GM19324 (cell line): Measurements from ENCODE around the gene NKIRAS2.

Experiments
- ATAC-seq: cut with Tn5 transposase; IDR thresholded peaks from one replicate; pipeline ENCODE4 v1.9.1; 2021; ENCODE audit warnings: mild to moderate bottlenecking, moderate library complexity; ENCODE audit not compliant: unreplicated experiment, low FRiP score

NKIRAS2 gene

GRCh38 chr17:42019509-42020404 lies at the start of gene NKIRAS2:
Gene NKIRAS2, plus strand, starts transcription at chr17:42020090. Its CDS starts 1,488 bp downstream, at chr17:42021578.
- ATAC-seq = peak; percentile 69

- no peak for ATAC-seq
Observed at GRCh38 chr17:41970901-41971331, 49.0 kb upstream of the NKIRAS2 start.

GRCh38 chr17:41971721-41972523 lies 48.0 kb upstream of the NKIRAS2 start:
- no peak for ATAC-seq

DNA sequence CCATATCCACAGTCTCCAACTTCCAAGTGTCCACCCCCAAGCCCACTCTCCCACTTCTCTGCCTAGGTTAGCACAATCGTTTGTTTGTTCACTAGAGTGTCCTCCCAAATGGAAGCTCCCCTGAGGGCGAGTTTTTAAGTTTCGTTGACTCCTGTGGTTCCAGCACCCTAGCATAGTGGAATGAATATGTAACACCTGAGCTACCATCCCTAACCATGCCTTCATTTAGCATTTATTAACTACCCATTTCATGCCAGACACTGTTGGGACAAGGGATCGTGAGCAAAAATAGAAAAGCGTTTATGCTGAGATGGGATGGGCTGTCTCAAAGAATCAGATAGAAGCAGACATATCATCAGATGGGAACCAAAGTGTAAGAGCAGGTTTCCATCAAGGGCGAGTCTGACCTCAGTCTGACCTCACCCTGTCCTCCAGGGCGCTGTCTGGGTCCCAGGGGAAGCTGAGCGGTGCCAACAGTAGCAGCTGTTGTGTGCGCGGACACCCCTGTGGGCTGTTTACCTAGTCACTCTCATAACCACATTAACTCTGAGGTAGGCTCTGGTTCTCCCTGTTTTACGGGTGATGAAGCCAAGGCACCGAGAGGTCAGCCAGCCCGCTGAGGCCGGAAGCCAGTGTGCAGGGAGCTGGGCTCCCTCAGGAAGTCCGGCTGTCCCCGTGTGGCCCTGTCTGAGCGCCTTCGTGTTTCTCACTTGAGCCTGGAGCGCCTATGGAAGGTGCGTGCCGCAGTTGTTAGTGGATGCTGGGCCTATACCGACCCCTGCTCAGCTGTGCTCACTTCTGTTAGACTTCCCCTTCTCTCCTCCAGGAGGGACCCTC lies 47.1 kb upstream of the NKIRAS2 start:
- no peak for ATAC-seq

DNA sequence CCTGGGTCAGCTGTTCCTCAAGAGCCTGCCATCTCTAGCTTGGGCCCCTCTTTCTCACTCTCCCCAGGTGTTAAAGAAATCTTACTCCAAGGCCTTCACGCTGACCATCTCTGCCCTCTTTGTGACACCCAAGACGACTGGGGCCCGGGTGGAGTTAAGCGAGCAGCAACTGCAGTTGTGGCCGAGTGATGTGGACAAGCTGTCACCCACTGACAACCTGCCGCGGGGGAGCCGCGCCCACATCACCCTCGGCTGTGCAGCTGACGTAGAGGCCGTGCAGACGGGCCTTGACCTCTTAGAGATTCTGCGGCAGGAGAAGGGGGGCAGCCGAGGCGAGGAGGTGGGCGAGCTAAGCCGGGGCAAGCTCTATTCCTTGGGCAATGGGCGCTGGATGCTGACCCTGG lies 46.5 kb upstream of the NKIRAS2 start:
- no peak for ATAC-seq

DNA sequence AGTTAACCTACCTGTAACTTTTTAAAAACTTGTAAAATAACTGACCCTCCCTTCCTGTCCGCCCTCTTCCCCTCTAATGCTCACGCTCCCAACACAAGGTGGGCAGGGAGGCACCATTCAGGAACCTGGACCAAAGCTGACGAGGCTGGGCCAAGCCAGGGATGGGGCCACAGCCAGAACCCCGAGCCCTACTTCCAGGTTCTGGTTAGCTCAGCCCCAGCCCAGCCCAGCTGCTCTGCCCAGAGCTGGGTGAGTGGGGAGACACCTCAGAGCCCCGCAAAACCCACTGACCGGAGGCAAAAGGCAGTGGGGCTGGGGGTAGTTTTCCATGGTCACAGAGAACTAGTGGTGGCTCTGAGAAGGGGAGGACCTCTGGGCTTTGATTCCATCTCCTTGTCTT lies 45.9 kb upstream of the NKIRAS2 start:
- ATAC-seq = no peak

GRCh38 chr17:41974658-41975057 lies 45.2 kb upstream of the NKIRAS2 start:
- ATAC-seq = no peak

DNA sequence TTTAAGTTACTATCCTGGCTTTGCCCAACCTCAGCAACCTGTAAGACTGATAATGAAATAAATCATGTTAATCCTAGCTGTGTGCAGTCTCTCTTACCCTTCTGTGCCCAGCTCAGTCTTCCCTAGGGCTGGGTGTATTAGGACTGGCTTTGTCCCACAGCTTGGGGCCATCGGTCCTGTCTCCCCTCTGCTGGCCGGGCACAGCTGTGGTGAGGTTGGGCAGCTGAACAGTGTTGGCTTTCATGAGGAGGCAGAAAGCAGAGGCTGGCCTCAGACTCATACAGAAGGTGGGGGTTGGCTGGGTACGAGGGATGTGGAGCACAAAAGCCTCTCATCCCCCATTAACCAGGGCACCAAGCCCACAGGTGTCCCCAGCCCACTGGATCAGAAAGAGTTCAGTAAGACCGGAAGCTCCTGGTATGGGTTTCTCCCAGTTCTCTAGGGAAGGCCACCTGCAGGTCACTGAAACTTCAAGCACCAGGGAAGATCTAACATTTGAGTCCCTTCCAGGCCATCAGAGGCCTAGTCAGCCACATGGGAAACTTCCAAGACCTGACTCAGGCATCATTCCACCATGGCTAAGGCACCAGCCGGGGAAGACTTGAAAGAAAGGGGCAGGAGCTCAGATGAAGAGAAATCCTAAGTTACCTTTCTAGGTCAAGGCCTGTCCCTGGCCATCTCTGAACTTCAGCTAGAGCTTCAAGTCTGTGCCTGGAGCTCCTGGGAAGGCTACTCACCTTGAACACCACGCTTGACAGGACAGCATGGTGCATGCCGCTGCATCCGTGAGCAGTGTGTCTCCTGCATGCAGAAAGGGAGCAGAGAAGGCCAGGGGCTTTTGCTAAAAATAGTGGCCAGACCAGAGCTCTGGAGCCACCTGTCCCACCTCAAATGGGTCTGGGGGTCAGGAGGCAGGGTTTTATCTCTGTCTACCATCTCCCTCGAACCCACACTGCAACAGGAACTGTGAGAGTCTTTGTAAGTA lies 44.5 kb upstream of the NKIRAS2 start:
- no peak for ATAC-seq

DNA sequence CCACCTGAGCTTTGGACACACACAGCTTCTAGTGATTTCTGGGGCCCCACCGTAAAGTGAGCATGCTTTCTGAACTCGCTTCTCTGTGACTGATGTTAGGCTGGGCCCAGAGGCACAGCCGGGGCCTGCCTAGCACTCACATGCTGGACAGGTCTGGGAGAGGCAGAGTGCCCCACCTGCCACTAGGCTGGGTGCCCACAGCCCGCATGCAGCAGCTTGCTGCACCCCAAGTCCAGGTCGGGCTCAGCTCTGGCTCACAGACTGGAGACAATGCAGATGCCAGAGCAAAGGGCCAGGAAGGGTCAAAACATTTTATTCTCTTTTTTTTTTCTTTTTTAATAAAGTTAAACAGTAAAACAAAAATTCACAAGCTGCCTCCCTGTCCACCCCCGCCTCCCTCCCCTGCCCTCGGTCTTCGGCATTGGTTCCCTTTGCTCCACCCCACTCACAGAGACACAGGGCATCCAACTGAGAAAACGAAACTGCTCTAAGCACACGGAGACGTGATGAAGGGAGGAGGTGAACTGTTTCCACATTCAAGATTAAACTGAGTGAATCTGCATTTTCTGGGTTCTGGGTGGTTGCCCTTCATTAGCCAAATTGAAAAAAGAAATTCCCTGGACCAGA lies 43.6 kb upstream of the NKIRAS2 start:
- ATAC-seq = no peak

- ATAC-seq = no peak
Observed at GRCh38 chr17:41977991-41978390, 41.9 kb upstream of the NKIRAS2 start.

GRCh38 chr17:41982026-41982760 lies 37.7 kb upstream of the NKIRAS2 start:
- ATAC-seq = no peak

- no peak for ATAC-seq
Observed at GRCh38 chr17:41984454-41984853, 35.4 kb upstream of the NKIRAS2 start.

- no peak for ATAC-seq
Observed at GRCh38 chr17:41985919-41986318, 34.0 kb upstream of the NKIRAS2 start.

- ATAC-seq = no peak
Observed at GRCh38 chr17:41986634-41987033, 33.3 kb upstream of the NKIRAS2 start.

GRCh38 chr17:41987642-41988041 lies 32.2 kb upstream of the NKIRAS2 start:
- ATAC-seq = no peak

- ATAC-seq = no peak
Observed at GRCh38 chr17:41988418-41988817, 31.5 kb upstream of the NKIRAS2 start.

DNA sequence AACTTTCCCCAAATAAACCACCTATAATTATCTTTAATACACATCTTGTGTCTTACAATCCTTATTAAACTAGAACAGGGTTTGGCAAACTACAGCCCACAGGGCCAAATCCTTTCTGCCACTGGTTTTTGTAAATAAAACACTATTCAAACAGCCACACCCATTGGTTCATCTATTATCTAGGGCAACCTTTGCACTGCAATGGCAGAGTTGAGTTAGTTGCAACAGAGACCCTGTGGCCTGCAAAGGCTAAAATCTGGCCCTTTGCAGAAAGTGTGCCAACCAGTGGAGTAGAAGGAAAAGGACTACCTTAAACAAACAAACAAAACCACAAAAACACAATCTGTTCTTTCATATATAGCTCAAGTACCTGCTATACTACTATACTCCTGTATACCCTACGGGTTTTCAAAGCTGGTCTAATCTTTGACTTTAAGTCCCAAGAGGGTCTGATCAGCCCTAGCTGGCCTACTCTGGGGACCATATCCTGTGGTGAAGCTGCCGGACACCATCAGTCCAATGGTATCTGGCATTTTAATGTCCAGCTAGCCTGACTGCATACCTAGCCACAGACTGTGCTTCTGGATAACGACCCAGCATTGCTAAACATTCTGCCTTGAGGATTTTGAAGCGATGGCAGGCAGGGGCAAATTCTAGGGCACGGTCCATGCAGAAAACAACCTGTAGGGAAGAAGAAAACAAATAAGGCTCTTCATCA lies 30.0 kb upstream of the NKIRAS2 start:
- no peak for ATAC-seq

GRCh38 chr17:41992576-41992975 lies 27.3 kb upstream of the NKIRAS2 start:
- ATAC-seq = no peak
